NCI-H460 (cell line): ENCODE data around the gene PEAK1. TPM values are rescaled to one million over a fixed set of nuclear protein-coding genes. Genes with fewer than 3 reads are reported as not detected.
"Not testable (repeated sequence)": the region's sequence is repeated elsewhere in the genome, so short reads cannot be mapped to it uniquely, and the experiment has no call there.

Source experiments
- DNase-seq: peaks from one replicate; pipeline ENCODE4 v3.0.0-alpha.2; 2016; ENCODE audit warnings: low read depth; ENCODE audit errors: extremely low read depth
- total RNA-seq: library from RNA; depleted of rRNA; stranded (reverse); fragments of >200 nt; shearing (Covaris generic); gene quantifications from 2 replicates; pipeline ENCODE4 v1.2.3, GENCODE V29; 2014

PEAK1 gene
- total RNA-seq, 1 experiment from 2014 or later, result 3.8 TPM

DNA sequence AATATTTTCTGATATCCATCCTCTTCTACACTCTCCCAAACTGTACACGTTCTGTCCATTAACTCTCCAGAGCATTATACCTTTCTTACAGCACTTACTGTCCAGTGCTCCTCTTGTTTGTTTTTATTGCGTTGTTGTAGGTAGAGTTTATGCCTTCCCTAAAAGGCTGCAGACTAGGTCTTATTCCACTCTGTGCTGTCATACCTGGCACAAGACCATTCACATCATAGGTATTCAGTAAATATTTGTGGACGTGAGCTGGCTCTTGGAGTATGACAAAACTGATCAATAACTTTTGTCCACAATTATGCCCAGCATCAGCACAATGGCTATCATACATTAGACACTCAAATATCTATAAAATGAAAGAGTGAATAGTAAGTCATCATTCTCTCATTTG, 5.2 kb upstream of the PEAK1 start:
- no peak for DNase-seq

DNA sequence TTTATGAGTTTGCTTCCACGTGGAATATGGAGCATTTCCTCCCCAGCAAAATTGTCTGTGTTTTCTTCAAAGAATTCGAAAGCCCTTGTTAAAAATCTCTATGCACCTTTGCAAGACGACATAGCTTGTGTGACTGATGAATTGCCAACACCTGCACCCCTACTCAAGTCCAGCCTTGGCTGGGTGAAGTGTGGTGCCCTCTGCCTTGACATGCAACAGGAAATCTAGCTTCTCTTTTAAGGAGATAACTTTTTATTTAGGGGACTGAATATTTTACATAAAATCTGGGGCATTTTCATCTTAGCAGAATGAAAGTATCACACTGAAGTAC, 1.4 kb upstream of the PEAK1 start:
- no peak for DNase-seq

DNA sequence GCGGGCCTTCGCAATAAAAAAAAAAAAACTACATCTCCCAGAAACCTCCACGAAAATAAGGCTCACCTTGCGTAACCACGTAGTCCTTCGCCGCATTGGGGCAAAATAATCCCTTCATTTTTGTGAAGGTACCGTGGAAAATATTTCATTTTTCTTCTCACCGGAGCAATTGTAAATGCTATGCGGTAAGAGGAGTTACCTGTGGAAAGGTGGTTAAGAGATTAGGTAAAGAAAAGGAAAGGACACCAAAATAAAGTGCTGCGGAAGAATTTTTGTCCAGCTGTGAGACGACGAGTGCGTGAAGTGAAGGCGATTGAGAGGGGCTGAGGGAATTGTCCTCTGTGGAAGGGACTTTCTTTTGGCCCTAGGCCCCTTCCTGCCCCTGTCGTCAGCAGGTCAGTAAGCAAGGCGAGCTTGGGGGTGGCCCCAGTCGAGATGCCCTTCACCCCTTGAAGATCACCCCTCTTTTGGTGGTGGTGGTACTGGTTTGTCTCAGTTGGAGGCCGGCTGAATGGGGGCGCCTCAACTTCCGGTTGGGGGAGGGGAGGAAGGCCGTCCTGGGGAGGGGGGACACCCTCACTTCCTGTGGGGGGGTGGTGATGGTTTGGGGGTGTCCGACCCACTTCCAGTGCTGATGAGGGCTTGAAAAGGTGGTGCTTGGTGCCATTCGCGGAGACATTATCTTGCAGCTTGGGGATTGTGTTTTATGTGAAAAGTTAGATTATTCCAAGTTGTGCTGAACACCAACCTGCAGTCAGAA, 886 bp upstream of the PEAK1 start, which contains the start of gene HMG20A:
Gene HMG20A, plus strand, starts transcription at position 279 of the 760 bp plus-strand sequence. CDS start 37,520 bp downstream, outside the sequence.
- peak; percentile 62 for DNase-seq

DNA sequence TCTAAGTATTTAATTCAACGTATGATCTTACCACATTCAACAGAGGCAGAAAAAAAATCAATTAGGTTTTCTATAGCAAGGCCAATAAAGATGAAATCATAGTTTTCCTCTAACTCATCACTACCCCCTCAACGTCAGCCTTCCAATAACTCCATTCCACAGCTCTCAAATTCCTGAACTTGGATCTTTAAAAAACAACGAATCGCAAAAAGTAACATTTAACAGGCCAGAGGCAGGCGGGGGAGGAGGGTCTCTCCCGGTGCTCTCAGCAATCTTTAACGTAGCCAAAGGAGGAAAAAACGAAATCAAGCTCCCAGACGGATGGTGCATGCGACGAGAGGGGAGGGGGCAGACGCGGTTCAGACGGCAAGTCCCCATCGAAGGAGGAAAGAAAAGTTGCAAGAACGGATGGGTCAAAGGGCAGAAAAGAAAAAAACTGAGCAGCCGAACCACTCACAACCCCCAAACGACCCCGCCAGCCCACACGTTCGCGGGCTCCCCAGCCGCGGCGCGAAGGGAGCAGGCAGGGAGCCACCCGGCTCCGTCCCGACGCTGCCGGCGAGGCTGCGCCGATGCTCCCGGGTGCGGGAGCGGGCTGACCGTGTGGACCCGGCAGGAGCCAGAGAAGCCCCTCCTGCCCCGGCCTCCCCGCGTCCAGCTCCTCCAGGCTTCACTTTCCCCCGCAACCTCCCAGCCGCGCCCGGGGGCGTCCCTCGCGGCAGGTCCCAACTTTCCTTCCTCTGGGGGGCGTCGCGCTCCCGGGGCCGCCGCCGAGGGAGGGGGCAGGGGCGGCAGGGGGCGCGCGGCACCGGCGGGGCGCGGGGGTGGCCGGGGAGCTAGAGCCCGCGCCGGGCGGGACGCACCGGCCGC, 703 bp downstream of the PEAK1 start:
- DNase-seq, result no peak

DNA sequence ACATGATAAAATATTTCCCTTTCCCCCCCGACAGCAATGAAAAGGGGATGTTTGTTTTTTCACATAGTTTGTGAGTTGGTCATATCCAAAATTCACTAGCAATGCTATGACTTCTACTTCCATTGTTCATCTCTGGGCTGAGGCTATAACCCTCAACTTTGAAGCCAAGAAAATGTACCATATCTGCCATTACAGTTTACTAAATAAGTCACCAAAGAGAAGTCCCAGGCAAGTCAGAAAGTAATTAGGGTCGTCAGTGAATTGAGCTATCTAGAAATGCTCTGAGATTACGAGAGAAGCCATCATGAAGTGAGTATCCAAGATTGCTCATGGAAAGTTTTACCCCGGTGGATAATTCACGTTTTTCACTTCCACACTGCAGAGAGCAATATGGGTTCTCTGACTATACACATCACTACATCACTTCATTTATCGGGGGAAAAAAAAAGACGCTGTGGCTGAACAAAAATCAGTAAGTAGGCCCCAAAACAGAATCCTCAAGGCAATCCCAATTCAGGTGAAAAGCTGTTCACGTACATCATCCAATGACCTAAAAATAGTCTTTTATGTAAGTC, 1.4 kb downstream of the PEAK1 start:
- no peak for DNase-seq

DNA sequence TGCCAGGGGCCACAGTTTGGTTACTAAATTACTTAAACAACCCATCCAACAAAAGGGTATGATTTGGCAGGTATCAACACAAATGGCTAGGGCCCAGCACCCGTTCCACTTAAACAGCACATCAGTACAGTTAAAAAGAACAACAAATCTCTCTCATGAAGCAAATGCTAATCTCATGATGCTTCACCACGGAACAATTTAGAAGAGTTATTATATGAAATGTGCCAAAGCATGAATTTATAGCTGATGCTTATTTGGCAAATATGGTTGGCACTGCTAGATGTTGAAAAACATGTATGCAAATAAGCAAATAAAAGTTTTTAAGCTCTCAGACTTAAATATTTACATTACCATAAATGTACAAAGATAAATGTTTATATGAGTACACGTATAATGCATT, 2.3 kb downstream of the PEAK1 start:
- DNase-seq, result no peak

DNA sequence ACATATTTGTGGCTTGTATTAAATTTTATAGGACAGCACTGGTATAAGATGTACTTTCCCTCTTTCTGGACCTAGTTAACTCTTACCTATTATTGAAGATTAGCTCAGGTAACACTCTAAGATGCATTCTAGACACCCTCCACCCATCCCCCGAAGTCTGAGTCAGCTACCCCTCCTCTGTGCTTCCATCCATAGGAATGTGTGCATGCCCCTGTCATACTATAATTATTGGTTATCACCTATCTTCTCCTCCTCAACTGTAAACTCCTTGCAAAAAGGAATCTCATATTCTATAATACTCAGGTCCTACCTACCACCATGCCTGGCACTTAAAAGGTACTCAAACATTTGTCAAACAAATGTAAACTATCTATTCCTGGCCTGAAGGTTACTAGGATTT, 3.0 kb downstream of the PEAK1 start:
- no peak for DNase-seq

DNA sequence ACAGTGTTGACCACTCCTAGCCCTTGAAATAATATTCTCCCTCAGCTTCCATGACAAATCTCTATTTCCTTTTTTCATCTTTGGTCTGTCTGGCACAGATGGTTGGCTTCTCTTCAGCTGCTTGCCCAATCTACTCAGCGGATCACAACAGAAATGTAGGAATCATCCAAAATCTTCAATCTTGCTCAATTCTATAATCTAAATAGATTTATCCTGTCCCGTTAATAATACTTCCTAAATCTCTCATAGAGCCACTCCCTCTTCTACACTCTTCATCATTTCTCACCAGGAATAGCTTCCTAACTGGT, 3.8 kb downstream of the PEAK1 start:
- no peak for DNase-seq

DNA sequence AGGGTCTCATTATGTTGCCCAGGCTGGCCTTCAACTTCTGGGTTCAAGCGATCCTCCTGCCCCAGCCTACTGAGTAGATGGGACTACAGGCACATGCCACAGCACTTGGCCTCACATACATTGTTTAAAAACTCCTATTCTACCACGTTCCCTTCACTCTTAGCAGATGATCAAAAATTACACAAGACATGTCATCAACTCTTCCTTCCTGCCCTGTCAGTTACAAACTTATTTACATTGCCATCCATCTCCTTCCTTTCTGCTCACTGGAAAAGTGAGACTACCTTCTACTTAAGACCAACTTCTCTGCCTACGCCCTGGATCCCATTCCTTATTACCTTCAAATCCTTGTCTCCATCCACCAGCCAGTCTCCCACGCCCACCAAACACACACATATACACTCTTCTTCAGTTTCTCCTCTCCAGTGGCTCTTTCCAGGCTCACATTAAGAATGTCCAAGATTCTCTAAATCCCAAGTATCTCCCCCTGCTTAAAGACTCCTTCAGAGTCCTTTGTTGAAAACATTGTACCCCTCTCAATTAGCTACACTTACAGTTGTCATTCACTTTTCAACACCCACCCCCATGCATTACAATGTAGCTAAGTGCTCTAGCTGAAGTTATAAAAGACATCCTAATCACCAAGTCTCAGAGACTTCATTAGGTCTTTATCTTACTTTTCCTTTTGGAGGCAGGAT, 4.3 kb downstream of the PEAK1 start:
- DNase-seq, result no peak

DNA sequence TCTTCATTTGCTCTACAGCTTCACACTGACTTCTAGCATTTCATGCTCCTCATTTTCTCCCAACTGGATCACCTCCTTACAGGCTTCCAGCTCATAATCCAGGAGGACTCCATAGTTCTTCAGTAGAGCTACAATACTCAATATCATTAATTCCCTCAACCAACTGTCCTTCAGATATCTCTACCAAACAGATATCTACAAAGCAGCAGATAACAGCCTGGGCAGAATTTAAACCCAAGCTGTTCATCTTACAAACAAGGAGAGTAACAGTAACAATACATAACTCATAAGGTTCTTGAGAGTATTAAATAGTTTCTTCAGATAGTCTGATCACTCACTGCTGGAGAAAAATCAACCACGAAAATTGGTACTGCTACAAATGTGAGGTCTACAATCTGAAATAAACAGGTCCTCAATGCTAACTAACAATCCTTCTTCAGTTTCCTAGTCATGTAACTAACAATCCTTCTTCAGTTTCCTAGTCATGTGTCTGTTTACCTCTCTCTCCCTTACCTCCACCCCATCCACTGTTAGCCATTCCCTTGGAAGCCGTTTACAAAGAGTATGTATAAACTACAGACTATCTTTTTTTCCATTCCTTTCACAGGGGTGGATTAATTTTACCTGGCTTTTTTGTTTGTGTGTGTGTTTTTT, 5.0 kb downstream of the PEAK1 start:
- no peak for DNase-seq

DNA sequence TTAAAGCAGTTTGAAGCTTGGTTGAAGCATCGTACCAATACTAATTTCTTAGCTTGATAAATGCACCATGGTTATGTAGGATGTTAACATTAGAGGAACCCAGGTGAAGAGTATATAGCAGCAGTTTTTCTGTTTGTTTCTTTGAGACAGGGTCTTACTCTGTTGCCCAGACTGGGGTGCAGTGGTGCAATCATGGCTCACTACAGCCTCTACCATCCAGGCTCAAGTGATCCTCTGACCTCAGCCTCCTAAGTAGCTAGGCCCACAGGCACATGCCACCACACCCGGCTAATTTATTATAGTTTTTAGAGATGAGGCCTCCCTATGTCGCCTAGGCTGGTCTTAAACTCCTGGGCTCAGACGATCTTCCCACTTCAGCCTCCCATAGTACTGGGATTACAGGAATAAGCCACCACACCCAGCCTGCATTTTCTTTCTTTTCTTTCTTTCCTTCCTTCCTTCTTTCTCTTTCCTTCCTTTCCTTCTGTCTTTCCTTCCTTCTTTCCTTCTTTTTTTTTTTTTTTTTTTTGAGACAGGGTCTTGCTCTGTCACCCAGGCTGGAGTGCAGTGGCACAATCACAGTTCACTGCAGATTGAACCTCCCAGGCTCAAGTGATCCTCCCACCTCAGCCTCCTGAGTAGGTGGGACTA, 6.1 kb downstream of the PEAK1 start:
- no peak for DNase-seq

DNA sequence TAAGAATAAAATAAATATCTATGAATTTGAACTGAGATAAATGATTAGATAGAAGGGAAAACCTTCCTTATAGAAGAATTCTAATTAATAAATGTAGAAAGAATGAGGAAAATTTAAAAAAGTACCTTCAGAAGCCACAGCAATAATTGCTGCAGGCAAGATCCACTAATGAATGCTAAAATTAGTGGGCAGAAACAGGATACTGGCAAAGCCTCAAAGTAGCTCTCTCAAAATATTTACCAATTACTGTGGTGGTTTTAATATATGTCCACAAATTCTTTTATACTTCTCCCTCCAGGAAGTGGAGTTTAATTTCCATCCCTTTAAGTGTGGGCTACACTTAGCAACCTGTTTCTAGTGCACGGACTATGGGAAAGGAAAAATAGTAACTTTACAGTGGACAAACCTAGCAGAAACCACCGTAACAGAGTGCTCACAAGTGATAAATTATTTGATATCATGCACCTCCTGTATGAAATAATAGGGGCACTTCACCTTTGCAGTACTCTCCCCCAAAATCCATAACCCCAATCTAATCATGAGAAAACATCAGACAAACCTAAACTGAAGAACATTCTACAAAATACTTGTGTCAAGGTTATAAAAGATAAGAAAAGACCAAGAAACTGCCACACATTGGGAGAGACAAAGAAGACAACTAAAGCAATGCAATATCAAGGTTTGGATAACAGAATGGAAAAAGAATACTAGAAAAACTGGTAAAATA, 6.8 kb downstream of the PEAK1 start:
- DNase-seq, result no peak

DNA sequence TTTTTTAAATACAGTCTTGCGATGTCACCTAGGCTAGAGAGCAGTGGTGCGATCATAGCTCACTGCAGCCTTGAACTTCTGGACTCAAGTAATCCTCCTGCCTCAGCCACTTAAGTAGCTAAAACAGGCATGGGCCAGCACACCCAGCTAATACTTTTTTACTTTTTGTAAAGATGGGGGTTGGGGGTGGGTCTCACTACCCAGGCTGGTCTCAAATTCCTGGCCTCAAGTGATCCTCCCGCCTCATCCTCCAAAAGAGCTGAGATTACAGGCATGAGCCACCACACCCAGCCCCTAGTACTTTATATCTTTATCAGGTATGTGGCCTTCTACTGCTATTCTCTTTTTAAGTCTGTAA, 8.3 kb downstream of the PEAK1 start:
- DNase-seq, result no peak

DNA sequence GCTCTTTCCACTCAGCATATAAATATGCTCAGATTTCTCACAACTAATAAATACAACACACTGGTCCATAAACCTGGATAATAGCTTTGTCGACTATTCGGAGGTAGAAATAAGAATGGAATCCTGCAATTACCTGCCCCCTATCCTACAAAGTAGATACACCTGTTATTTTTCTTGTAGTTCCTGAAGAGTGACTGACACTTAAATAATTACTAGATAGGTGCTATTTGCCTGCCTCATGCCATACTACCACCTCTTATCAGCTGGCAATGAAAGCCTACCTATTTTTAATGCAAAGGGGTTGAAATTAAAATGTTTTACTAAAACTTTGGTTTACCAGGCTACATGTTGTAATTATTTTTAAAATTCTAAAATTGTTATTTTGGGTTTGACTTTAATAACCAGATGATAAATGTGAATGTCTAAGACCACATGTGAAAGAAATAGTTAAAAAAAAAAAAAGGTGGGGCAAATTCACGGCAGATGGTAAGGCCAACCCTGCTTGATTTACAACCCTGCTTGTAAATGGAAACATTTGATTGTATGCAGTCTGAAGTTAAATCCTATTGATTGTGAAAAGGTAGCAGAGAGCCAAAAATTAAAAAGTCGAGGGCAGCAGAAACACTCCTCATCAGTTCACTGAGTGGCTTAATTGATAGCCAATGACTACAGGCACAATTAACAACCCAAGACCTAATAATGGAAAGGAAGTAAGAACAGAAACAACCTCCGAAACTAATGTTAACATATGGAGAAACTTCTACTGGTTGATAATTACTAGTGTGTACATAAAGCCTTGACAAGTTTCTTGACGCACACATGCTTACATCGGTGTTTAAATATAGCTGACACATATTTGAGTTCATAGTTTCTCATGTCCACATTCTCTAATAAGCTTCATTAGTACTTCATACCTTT, 8.9 kb downstream of the PEAK1 start:
- no peak for DNase-seq

DNA sequence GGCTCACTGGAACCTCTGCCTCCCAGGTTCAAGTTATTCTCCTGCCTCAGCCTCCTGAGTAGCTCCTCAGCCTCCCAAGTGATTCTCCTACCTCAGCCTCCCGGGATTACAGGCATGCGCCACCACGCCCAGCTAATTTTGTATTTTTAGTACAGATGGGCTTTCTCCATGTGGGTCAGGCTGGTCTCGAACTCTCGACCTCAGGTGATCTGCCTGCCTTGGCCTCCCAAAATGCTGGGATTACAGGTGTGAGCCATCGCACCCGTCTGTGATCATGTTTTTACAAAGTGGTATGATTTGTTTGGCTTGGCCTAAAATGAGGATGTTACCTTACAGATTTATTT, 9.8 kb downstream of the PEAK1 start:
- DNase-seq, result not testable (repeated sequence)

DNA sequence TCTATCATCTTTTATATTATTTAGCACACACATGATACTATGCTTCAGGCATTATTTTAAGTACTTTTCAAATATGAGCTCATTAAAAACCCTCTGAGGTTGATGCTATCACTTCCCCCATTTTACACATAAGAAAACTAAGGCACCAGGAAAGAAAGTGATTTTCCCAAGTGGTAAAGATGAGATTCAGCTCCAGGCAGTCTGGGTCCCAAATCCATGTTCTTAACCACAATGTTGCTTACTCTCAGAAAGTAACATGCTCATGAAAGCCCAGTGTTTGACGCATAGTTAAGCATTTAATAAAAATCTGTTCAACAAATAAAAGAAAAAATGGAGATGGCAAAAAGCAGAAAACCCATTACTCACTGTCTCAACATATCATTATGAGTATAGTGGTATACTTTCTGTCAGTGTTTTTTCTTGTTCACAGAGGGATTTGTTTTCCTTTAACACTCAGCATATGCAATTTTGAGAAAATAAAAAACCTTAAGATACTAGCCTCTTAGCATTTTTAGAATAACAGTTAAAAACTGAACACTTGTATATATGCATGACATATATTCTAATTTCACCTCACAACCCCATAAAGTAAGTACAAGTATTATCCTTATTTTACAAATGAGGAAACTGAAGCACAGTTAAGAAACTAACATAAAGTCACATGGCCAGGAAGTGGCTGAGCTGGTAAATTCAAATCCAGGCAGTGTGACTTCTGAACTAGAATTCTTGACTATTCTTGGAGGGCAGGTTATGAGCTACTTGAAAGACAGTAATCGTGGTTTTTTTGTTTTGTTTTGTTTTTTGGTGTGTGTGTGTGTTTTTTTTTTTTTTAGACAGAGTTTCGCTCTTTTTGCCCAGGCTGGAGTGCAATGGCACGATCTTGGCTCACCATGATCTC, 10.4 kb downstream of the PEAK1 start:
- DNase-seq, result no peak

DNA sequence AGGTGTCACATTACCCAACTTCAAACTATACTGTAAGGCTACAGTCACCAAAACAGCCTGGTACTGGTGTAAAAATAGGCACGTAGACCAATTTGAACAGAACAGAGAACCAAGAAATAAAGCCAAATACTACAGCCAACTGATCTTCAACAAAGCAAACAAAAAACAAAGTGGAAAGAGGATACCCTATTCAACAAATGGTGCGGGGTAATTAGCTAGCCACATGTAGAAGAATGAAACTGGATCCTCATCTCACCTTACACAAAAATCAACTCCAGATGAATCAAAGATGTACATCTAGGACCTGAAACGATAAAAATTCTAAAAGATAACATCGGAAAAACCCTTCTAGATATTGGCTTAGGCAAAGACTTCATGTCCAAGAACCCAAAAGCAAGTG, 13.1 kb downstream of the PEAK1 start:
- DNase-seq, result no peak
